ENCODE data around the gene IRX5.
A peak's percentile ranks its signal among the peaks of the same experiment; 100 is the strongest.

The IRX5 gene

GRCh38 chr16:54912720-54913119, 17.9 kb upstream of the IRX5 start:
- TF ChIP-seq PATZ1 (CRISPR knock-in tag; IDR thresholded peaks at IDR 0.05; ENCODE audit: borderline replicate concordance) (no peak), ZC3H10 (CRISPR knock-in tag; IDR thresholded peaks at IDR 0.05) (no peak), SNAI2 (CRISPR knock-in tag; IDR thresholded peaks at IDR 0.05) (no peak), PPARA (CRISPR knock-in tag; IDR thresholded peaks at IDR 0.05; ENCODE audit: borderline replicate concordance) (no peak), RARB (CRISPR knock-in tag; IDR thresholded peaks at IDR 0.05) (no peak), GLIS3 (CRISPR knock-in tag; IDR thresholded peaks at IDR 0.05) (no peak), ZNF8 (CRISPR knock-in tag; IDR thresholded peaks at IDR 0.05) (no peak), ZFP30 (CRISPR knock-in tag; IDR thresholded peaks at IDR 0.05) (no peak), ZNF565 (CRISPR knock-in tag; conservative IDR thresholded peaks at IDR 0.05; ENCODE audit: low read depth) (no peak), TCF4 (CRISPR knock-in tag; IDR thresholded peaks at IDR 0.05; ENCODE audit: borderline replicate concordance) (no peak)
- no peak for ATAC-seq

- no peak for ATAC-seq
- TF ChIP-seq ISL1 (CRISPR knock-in tag; IDR thresholded peaks at IDR 0.05) (0 out of 2 replicates have a peak, but pooled peaks have one; percentile 32), TOX (CRISPR knock-in tag; IDR thresholded peaks at IDR 0.05; ENCODE audit: borderline replicate concordance) (no peak)
These were observed 9.3 kb upstream of the IRX5 start for GRCh38 chr16:54921206-54921824.

- TF ChIP-seq ARNTL (CRISPR knock-in tag; IDR thresholded peaks at IDR 0.05; ENCODE audit: borderline replicate concordance, low read depth) (no peak), TOX (CRISPR knock-in tag; IDR thresholded peaks at IDR 0.05; ENCODE audit: borderline replicate concordance) (no peak), TCF4 (CRISPR knock-in tag; IDR thresholded peaks at IDR 0.05; ENCODE audit: borderline replicate concordance) (no peak), SNAI2 (CRISPR knock-in tag; IDR thresholded peaks at IDR 0.05) (no peak), ZNF8 (CRISPR knock-in tag; IDR thresholded peaks at IDR 0.05) (no peak), CREB5 (CRISPR knock-in tag; IDR thresholded peaks at IDR 0.05; ENCODE audit: low read depth) (no peak), CSRNP3 (CRISPR knock-in tag; IDR thresholded peaks at IDR 0.05) (no peak)
These were observed 7.6 kb upstream of the IRX5 start for GRCh38 chr16:54923055-54923473.

GRCh38 chr16:54923988-54924387, 6.7 kb upstream of the IRX5 start:
- no peak for ATAC-seq
- TF ChIP-seq CREB5 (CRISPR knock-in tag; IDR thresholded peaks at IDR 0.05; ENCODE audit: low read depth) (no peak), POU6F1 (CRISPR knock-in tag; IDR thresholded peaks at IDR 0.05; ENCODE audit: borderline replicate concordance, low read depth) (no peak), OSR1 (CRISPR knock-in tag; IDR thresholded peaks at IDR 0.05) (no peak), PPARA (CRISPR knock-in tag; IDR thresholded peaks at IDR 0.05; ENCODE audit: borderline replicate concordance) (no peak), PATZ1 (CRISPR knock-in tag; IDR thresholded peaks at IDR 0.05; ENCODE audit: borderline replicate concordance) (no peak), ISL1 (CRISPR knock-in tag; IDR thresholded peaks at IDR 0.05) (no peak), ZFP3 (CRISPR knock-in tag; IDR thresholded peaks at IDR 0.05) (no peak), BACH2 (CRISPR knock-in tag; IDR thresholded peaks at IDR 0.05; ENCODE audit: borderline replicate concordance) (no peak), CSDC2 (CRISPR knock-in tag; IDR thresholded peaks at IDR 0.05) (no peak), CSRNP3 (CRISPR knock-in tag; IDR thresholded peaks at IDR 0.05) (no peak), GLIS3 (CRISPR knock-in tag; IDR thresholded peaks at IDR 0.05) (no peak), ARNTL (CRISPR knock-in tag; IDR thresholded peaks at IDR 0.05; ENCODE audit: borderline replicate concordance, low read depth) (no peak), SNAI2 (CRISPR knock-in tag; IDR thresholded peaks at IDR 0.05) (no peak), ZNF8 (CRISPR knock-in tag; IDR thresholded peaks at IDR 0.05) (no peak), ZNF70 (CRISPR knock-in tag; IDR thresholded peaks at IDR 0.05) (no peak), TCF4 (CRISPR knock-in tag; IDR thresholded peaks at IDR 0.05; ENCODE audit: borderline replicate concordance) (no peak)

More at GRCh38 chr16:54923055-54923473, 7.6 kb upstream of the IRX5 start:
- ATAC-seq = no peak
